KMS-11 (cell line): ENCODE results near the gene FAF1.
"Not testable (repeated sequence)": the region's sequence is repeated elsewhere in the genome, so short reads cannot be mapped to it uniquely, and the experiment has no call there.

ENCODE experiments used
- H2AFZ ChIP-seq: fragments of 200-600 bp; sonication (generic); 2 replicates; pipeline ENCODE4 v1.6.1; 2016; ENCODE audit warnings: antibody characterized with exemption, mixed run types, low read depth
- H3K27ac ChIP-seq: fragments of 200-600 bp; sonication (generic); 2 replicates; pipeline ENCODE4 v1.6.1; 2016; ENCODE audit warnings: mild to moderate bottlenecking, mixed run types
- H3K27me3 ChIP-seq: fragments of 200-600 bp; sonication (generic); 2 replicates; pipeline ENCODE4 v1.6.1; 2017; ENCODE audit warnings: mild to moderate bottlenecking, low read depth, mixed run types, moderate library complexity; ENCODE audit not compliant: insufficient read depth
- H3K36me3 ChIP-seq: fragments of 200-600 bp; sonication (generic); 2 replicates; pipeline ENCODE4 v1.6.1; 2017; ENCODE audit warnings: mild to moderate bottlenecking, mixed run types; ENCODE audit not compliant: insufficient read depth
- H3K4me1 ChIP-seq: fragments of 200-600 bp; sonication (generic); 2 replicates; pipeline ENCODE4 v1.6.1; 2016; ENCODE audit warnings: mild to moderate bottlenecking, low read depth, mixed run types; ENCODE audit not compliant: poor library complexity, severe bottlenecking
- H3K4me2 ChIP-seq: fragments of 200-600 bp; sonication (generic); 2 replicates; pipeline ENCODE4 v1.7.0; 2016; ENCODE audit warnings: mild to moderate bottlenecking, mixed run types
- H3K4me3 ChIP-seq: fragments of 200-600 bp; sonication (generic); IDR thresholded peaks from 2 replicates; pipeline ENCODE4 v1.6.1; 2017; ENCODE audit warnings: low read depth, low read length, mixed read lengths; ENCODE audit not compliant: insufficient read depth
- H3K79me2 ChIP-seq: fragments of 200-600 bp; sonication (generic); 2 replicates; pipeline ENCODE4 v1.6.1; 2016; ENCODE audit warnings: low read depth, mixed run types; ENCODE audit not compliant: insufficient read depth
- H3K9ac ChIP-seq: fragments of 200-600 bp; sonication (generic); 2 replicates; pipeline ENCODE4 v1.6.1; 2016; ENCODE audit warnings: mild to moderate bottlenecking, mixed run types
- H4K20me1 ChIP-seq: fragments of 200-600 bp; sonication (generic); 2 replicates; pipeline ENCODE4 v1.6.1; 2016; ENCODE audit warnings: mild to moderate bottlenecking, mixed run types; ENCODE audit not compliant: insufficient read depth
- CTCF ChIP-seq: fragments of 200-600 bp; sonication (generic); conservative IDR thresholded peaks from 2 replicates; pipeline ENCODE4 v1.6.1; 2017; ENCODE audit warnings: low read depth, mild to moderate bottlenecking, antibody characterized with exemption, low read length, moderate library complexity, mixed read lengths

The FAF1 gene

DNA sequence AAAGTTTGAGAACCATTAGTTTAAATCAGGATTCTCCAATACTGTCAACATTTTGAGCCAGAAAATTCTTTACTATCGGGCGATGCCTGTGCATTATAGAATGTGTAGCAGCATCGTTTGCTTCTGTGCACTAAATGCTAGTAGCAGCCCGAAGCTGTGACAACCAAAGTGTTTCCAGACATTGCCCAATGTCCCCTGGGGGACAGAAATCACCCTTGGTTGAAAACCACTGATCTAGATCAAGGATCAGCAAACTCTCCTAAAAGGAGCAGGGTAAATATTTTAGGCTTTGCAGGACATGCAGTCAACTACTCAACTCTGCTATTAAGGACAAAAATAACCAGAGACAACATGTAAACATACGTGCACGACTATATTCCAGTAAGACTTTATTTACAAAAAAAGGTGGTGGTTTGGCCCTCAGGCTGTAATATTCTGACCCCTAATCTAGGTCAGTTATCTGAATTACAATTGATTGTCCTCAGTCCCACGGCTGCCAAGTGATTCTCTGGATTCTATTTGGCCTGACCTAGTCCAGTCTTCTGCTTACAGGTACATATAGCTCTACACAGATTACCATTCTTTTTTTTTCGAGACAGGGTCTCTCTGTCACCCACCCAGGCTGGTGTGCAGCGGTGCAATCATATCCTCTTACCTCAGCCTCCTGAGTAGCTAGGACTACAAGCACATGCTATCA, 10.6 kb downstream of the FAF1 start:
- Histone ChIP-seq H3K4me1 (peaks cover 6% of the 10 kb centered on the region), H4K20me1 (no peaks in the 10 kb centered on the region), H3K79me2 (peaks cover 22% of the 10 kb centered on the region; the same call in 1 of the 2 replicates), H3K27me3 (no peaks in the 10 kb centered on the region), H3K27ac (no peak overlapping the region), H3K36me3 (no peaks in the 10 kb centered on the region), H3K9ac (no peak overlapping the region), H3K4me2 (no peak overlapping the region), H2AFZ (no peak overlapping the region), H3K4me3 (no peak overlapping the region)
- no peak for TF ChIP-seq CTCF

- no peaks in the 10 kb centered on the region; the same call in 1 of the 2 replicates for H3K79me2 ChIP-seq
- no peak overlapping the region for H2AFZ ChIP-seq
- no peaks in the 10 kb centered on the region for H3K36me3 ChIP-seq
- H3K4me3 ChIP-seq: no peak overlapping the region
- H3K4me1 ChIP-seq: peaks cover under 1% of the 10 kb centered on the region
- H3K9ac ChIP-seq: no peak overlapping the region
- no peak overlapping the region for H3K4me2 ChIP-seq
- no peaks in the 10 kb centered on the region for H4K20me1 ChIP-seq
- no peak for TF ChIP-seq CTCF
- H3K27ac ChIP-seq: no peak overlapping the region
- H3K27me3 ChIP-seq: no peaks in the 10 kb centered on the region
Measured at GRCh38 chr1:50942334-50942733, 17.7 kb downstream of the FAF1 start.

DNA sequence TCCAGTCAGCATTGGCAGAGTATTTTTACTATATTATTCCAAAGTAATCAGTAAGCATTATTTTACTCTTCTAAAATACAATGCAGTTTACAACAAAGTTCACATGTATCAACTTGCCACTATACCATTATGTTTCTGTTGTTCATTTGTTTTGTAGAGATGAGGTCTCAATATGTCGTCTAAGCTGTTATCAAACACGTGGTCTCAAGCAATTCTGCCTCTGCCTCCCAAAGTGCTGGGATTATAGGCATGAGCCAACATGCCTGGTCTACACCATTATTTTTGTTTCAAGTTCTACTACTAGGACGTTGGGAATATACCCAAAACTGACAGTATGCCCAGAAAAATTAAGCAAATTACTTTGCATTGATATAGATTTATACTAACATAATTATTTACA, 19.8 kb downstream of the FAF1 start:
- TF ChIP-seq CTCF: no peak
- H3K79me2 ChIP-seq: no peaks in the 10 kb centered on the region; the same call in 1 of the 2 replicates
- no peaks in the 10 kb centered on the region for H4K20me1 ChIP-seq

DNA sequence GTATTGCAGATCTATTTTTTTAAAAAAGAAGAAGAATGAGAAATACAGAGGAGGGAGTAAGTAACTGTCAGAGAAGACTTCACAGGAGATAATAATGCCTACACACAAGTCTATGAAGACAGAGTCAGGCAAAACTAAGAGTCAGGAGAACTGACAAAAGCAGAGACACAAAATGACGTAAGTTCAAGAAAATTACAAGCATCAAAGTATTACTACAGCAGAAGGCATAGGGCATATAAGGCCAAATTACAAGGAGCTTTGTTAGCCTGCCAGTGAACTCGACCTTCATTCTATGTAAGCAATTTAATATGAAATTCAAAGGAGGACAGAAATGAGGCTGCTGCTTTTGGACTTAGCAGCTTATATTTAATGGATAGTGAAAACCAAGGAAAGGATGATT, 23.7 kb downstream of the FAF1 start:
- no peak for TF ChIP-seq CTCF
- Histone ChIP-seq H3K4me2 (no peak overlapping the region), H2AFZ (no peak overlapping the region), H3K4me1 (no peaks in the 10 kb centered on the region), H3K9ac (no peak overlapping the region), H3K27ac (no peak overlapping the region), H3K27me3 (no peaks in the 10 kb centered on the region), H4K20me1 (no peaks in the 10 kb centered on the region), H3K79me2 (no peaks in the 10 kb centered on the region; the same call in 1 of the 2 replicates), H3K36me3 (no peaks in the 10 kb centered on the region), H3K4me3 (no peak overlapping the region)

More for the DNA sequence above, 19.8 kb downstream of the FAF1 start:
- H3K4me3 ChIP-seq: no peak overlapping the region
- H3K4me1 ChIP-seq: no peaks in the 10 kb centered on the region
- no peak overlapping the region for H2AFZ ChIP-seq
- H3K4me2 ChIP-seq: no peak overlapping the region
- H3K36me3 ChIP-seq: no peaks in the 10 kb centered on the region
- no peaks in the 10 kb centered on the region for H3K27me3 ChIP-seq
- H3K27ac ChIP-seq: no peak overlapping the region
- H3K9ac ChIP-seq: no peak overlapping the region

DNA sequence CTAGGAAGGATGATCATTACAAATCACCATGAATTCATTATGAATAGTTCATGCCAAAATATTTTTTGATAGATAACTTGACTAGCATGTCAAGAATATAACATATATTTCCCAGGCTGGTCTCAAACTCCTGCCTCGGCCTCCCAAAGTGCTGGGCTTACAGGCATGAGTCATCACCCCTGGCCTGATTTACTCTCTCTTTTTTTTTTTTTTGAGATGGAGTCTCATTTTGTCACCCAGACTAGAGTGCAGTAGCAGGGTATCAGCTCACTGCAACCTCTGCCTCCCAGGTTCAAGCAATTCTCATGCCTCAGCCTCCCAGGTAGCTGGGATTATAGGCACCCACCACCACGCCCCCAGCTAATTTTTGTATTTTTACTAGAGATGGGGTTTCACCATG, 24.8 kb downstream of the FAF1 start:
- not testable (repeated sequence) for H3K9ac ChIP-seq, H3K4me2 ChIP-seq, H2AFZ ChIP-seq, H3K4me3 ChIP-seq, H3K4me1 ChIP-seq, H3K27ac ChIP-seq, H3K79me2 ChIP-seq, H3K36me3 ChIP-seq, H3K27me3 ChIP-seq, H4K20me1 ChIP-seq
